H9 (cell line): ENCODE data around the gene ZNF530. TPM values are rescaled to one million over a fixed set of nuclear protein-coding genes. Genes with fewer than 3 reads are reported as not detected.

Experiments used
- DNase-seq: peaks from one replicate; pipeline ENCODE4 v3.0.0-alpha.2; 2017
- H2AFZ ChIP-seq: one replicate; pipeline ENCODE4 v1.6.1; 2013; ENCODE audit warnings: mild to moderate bottlenecking, low read length, control low read depth, moderate library complexity
- H2AK5ac ChIP-seq: 2 replicates; pipeline ENCODE4 v1.6.1; 2013; ENCODE audit warnings: low read length, control low read depth, mixed read lengths; ENCODE audit not compliant: insufficient read length
- H2BK120ac ChIP-seq: one replicate; pipeline ENCODE4 v1.6.1; 2013; ENCODE audit warnings: low read depth, mild to moderate bottlenecking, low read length, control low read depth, inconsistent platforms; ENCODE audit not compliant: poor library complexity, severe bottlenecking
- H2BK12ac ChIP-seq: 2 replicates; pipeline ENCODE4 v1.6.1; 2013; ENCODE audit warnings: low read length, control low read depth, mixed read lengths, low read depth; ENCODE audit not compliant: insufficient read length
- H2BK15ac ChIP-seq: 2 replicates; pipeline ENCODE4 v1.6.1; 2013; ENCODE audit warnings: low read depth, low read length, control low read depth
- H2BK20ac ChIP-seq: one replicate; pipeline ENCODE4 v1.6.1; 2013; ENCODE audit warnings: low read depth, mild to moderate bottlenecking, low read length, control low read depth, inconsistent platforms; ENCODE audit not compliant: poor library complexity, severe bottlenecking
- H2BK5ac ChIP-seq: 2 replicates; pipeline ENCODE4 v1.6.1; 2013; ENCODE audit warnings: low read length, control low read depth, mixed read lengths; ENCODE audit not compliant: insufficient read length
- H3K14ac ChIP-seq: 2 replicates; pipeline ENCODE4 v1.6.1; 2013; ENCODE audit warnings: low read length, control low read depth; ENCODE audit not compliant: insufficient read depth
- H3K18ac ChIP-seq: 2 replicates; pipeline ENCODE4 v1.6.1; 2013; ENCODE audit warnings: low read depth, mild to moderate bottlenecking, mixed read lengths, low read length, control low read depth; ENCODE audit not compliant: insufficient read length
- H3K23ac ChIP-seq: 2 replicates; pipeline ENCODE4 v1.6.1; 2013; ENCODE audit warnings: low read length, control low read depth, mixed read lengths, low read depth; ENCODE audit not compliant: insufficient read length
- H3K23me2 ChIP-seq: 2 replicates; pipeline ENCODE4 v1.6.1; 2013; ENCODE audit warnings: low read depth, mild to moderate bottlenecking, mixed read lengths, low read length, control low read depth; ENCODE audit not compliant: insufficient read length, poor library complexity, severe bottlenecking
- H3K27ac ChIP-seq: 2 replicates; pipeline ENCODE4 v1.5.1; 2013; ENCODE audit warnings: low read length, control low read depth, mixed read lengths, low read depth; ENCODE audit not compliant: insufficient read length
- H3K27me3 ChIP-seq: 2 replicates; pipeline ENCODE4 v1.6.1; 2013; ENCODE audit warnings: low read length, control low read depth, inconsistent platforms; ENCODE audit not compliant: insufficient read depth
- H3K4ac ChIP-seq: 2 replicates; pipeline ENCODE4 v1.6.1; 2013; ENCODE audit warnings: low read depth, mild to moderate bottlenecking, control low read depth, inconsistent platforms, low read length, moderate library complexity
- H3K4me1 ChIP-seq: 2 replicates; pipeline ENCODE4 v1.6.1; 2013; ENCODE audit warnings: low read length, control low read depth, inconsistent platforms; ENCODE audit not compliant: insufficient read depth
- H3K4me2 ChIP-seq: 2 replicates; pipeline ENCODE4 v1.6.1; 2013; ENCODE audit warnings: low read length, control low read depth, mixed read lengths; ENCODE audit not compliant: insufficient read length, insufficient read depth
- H3K56ac ChIP-seq: 2 replicates; pipeline ENCODE4 v1.6.1; 2013; ENCODE audit warnings: low read depth, mild to moderate bottlenecking, mixed read lengths, low read length, control low read depth; ENCODE audit not compliant: insufficient read length
- H3K79me1 ChIP-seq: 2 replicates; pipeline ENCODE4 v1.6.1; 2013; ENCODE audit warnings: low read depth, mild to moderate bottlenecking, moderate library complexity, low read length, control low read depth, inconsistent platforms; ENCODE audit not compliant: insufficient read depth, poor library complexity, severe bottlenecking
- H3K79me2 ChIP-seq: 2 replicates; pipeline ENCODE4 v1.6.1; 2013; ENCODE audit warnings: low read length, control low read depth, inconsistent platforms; ENCODE audit not compliant: insufficient read depth
- H3K9ac ChIP-seq: 2 replicates; pipeline ENCODE4 v1.6.1; 2013; ENCODE audit warnings: low read length, control low read depth, mixed read lengths; ENCODE audit not compliant: insufficient read length; ENCODE audit errors: extremely low read depth
- H3K9me3 ChIP-seq: one replicate; pipeline ENCODE4 v1.6.1; 2013; ENCODE audit warnings: low read depth, low read length, inconsistent platforms; ENCODE audit not compliant: control insufficient read depth
- H3T11ph ChIP-seq: one replicate; pipeline ENCODE4 v1.6.1; 2013; ENCODE audit warnings: mild to moderate bottlenecking, low read length, control low read depth, inconsistent platforms
- H4K20me1 ChIP-seq: one replicate; pipeline ENCODE4 v1.6.1; 2013; ENCODE audit not compliant: control insufficient read depth, insufficient read length, insufficient read depth
- H4K5ac ChIP-seq: 2 replicates; pipeline ENCODE4 v1.6.1; 2013; ENCODE audit warnings: low read depth, mild to moderate bottlenecking, mixed read lengths, low read length, control low read depth; ENCODE audit not compliant: insufficient read length
- H4K8ac ChIP-seq: replicated peaks from 2 replicates; pipeline ENCODE4 v1.6.1; 2013; ENCODE audit warnings: low read length, control low read depth, mixed read lengths, low read depth; ENCODE audit not compliant: insufficient read length
- H4K91ac ChIP-seq: 2 replicates; pipeline ENCODE4 v1.6.1; 2013; ENCODE audit warnings: low read depth, mild to moderate bottlenecking, moderate library complexity, mixed read lengths, low read length, control low read depth; ENCODE audit not compliant: insufficient read length
- H3K27ac Mint-ChIP-seq, 3 experiments: 2 replicates in 2 of 3; 3 replicates in 1 of 3; pipeline ENCODE4 v1.8.0; 2020 to 2021; ENCODE audit warnings: mixed read lengths in 3 of 3, mild to moderate bottlenecking in 1 of 3, moderate library complexity in 1 of 3
- H3K27me3 Mint-ChIP-seq: 2 replicates; pipeline ENCODE4 v1.8.0; 2021; ENCODE audit warnings: low read depth, mild to moderate bottlenecking, moderate library complexity, mixed read lengths
- H3K36me3 Mint-ChIP-seq, 3 experiments: 2 replicates in 2 of 3; 3 replicates in 1 of 3; pipeline ENCODE4 v1.8.0; 2020 to 2021; ENCODE audit warnings: low read depth in 3 of 3, mixed read lengths in 3 of 3; ENCODE audit not compliant: insufficient read depth in 1 of 3
- H3K4me1 Mint-ChIP-seq, 2 experiments: 2 replicates each; pipeline ENCODE4 v1.8.0; 2020; ENCODE audit warnings: mixed read lengths in 2 of 2
- H3K4me3 Mint-ChIP-seq, 2 experiments: 2 replicates in 1 of 2; 3 replicates in 1 of 2; pipeline ENCODE4 v1.8.0; 2020 to 2021; ENCODE audit warnings: mild to moderate bottlenecking in 2 of 2, mixed read lengths in 2 of 2, moderate library complexity in 1 of 2
- H3K9me3 Mint-ChIP-seq, 2 experiments: 2 replicates in 1 of 2; 3 replicates in 1 of 2; pipeline ENCODE4 v1.8.0; 2020; ENCODE audit warnings: mild to moderate bottlenecking in 2 of 2, mixed read lengths in 2 of 2, moderate library complexity in 1 of 2
- WGBS: extraction: QIAGEN DNeasy Blood & Tissue Kit; methylation state at CpG from one replicate; pipeline ENCODE4 v1.1.7; 2013; ENCODE audit warnings: missing lambda C conversion rate, low lambda C conversion rate, mixed read lengths; ENCODE audit not compliant: insufficient read length; ENCODE audit errors: extremely low coverage; 5-methylcytosine and 5-hydroxymethylcytosine counted together
- total RNA-seq: library from RNA; stranded (reverse); gene quantifications from 2 replicates; pipeline ENCODE4 v1.2.1, GENCODE V29; 2021
- TF ChIP-seq, protein P1 (sequence below): fragments of 200-600 bp; sonication (generic); conservative IDR thresholded peaks from 3 replicates; pipeline ENCODE4 v1.8.0; 2021; ENCODE audit warnings: antibody characterized with exemption, mild to moderate bottlenecking

Gene ZNF530
- total RNA-seq, 1 experiment from 2014 or later = 9.3 TPM

DNA sequence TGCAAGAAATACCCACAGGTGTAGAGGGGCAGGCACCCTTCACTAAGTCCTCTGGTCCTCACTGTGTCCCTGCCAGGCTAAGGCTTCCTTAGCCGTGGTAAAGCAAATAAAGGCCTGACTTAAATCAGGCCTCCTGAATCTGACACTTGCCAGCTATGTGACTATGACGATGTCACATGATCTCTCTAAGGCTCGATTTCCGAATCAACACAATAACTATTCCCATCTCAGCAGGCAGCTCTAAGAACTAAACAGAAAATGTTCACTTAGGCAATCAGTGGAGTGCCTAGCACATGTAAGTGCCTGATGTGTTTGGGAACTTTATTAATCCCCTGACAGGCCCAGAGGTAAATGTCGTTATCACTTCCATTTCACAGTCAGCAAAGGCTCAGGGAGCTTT, 42.0 kb upstream of the ZNF530 start:
- Histone ChIP-seq H3K14ac (no peak overlapping the region), H3K23me2 (peaks cover 5% of the 10 kb centered on the region), H3K4me1 (no peaks in the 10 kb centered on the region), H3K79me2 (peaks cover 6% of the 10 kb centered on the region), H4K8ac (no peak overlapping the region), H2AFZ (no peak overlapping the region), H4K20me1 (no peaks in the 10 kb centered on the region), H4K5ac (no peak overlapping the region), H2AK5ac (no peak overlapping the region), H3K79me1 (no peaks in the 10 kb centered on the region), H3K4me2 (no peak overlapping the region), H2BK5ac (no peak overlapping the region), H3K9me3 (no peaks in the 10 kb centered on the region), H2BK20ac (no peak overlapping the region), H3K56ac (no peak overlapping the region), H3K27me3 (no peaks in the 10 kb centered on the region), H3K27ac (no peak overlapping the region), H3K9ac (no peak overlapping the region), H3K18ac (no peak overlapping the region), H3T11ph (no peak overlapping the region), H2BK120ac (no peak overlapping the region), H4K91ac (no peak overlapping the region), H3K23ac (no peak overlapping the region), H2BK12ac (no peak overlapping the region), H3K4ac (no peak overlapping the region), H2BK15ac (no peak overlapping the region)
- WGBS = no CpG with 5 or more reads among the region's 5 CpGs
- TF ChIP-seq, protein P1, sequence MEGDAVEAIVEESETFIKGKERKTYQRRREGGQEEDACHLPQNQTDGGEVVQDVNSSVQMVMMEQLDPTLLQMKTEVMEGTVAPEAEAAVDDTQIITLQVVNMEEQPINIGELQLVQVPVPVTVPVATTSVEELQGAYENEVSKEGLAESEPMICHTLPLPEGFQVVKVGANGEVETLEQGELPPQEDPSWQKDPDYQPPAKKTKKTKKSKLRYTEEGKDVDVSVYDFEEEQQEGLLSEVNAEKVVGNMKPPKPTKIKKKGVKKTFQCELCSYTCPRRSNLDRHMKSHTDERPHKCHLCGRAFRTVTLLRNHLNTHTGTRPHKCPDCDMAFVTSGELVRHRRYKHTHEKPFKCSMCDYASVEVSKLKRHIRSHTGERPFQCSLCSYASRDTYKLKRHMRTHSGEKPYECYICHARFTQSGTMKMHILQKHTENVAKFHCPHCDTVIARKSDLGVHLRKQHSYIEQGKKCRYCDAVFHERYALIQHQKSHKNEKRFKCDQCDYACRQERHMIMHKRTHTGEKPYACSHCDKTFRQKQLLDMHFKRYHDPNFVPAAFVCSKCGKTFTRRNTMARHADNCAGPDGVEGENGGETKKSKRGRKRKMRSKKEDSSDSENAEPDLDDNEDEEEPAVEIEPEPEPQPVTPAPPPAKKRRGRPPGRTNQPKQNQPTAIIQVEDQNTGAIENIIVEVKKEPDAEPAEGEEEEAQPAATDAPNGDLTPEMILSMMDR = no peak
- Mint-ChIP-seq H3K4me3 (peak overlapping the region; percentile 89 to 98; a peak in 4 of 5 replicates), H3K27me3 (peaks cover 7% of the 10 kb centered on the region; the same call in 1 of the 2 replicates), H3K4me1 (peaks cover 10 to 12% of the 10 kb centered on the region in 2 experiments), H3K27ac (no peak overlapping the region), H3K9me3 (peaks cover 29 to 41% of the 10 kb centered on the region in 2 experiments), H3K36me3 (peaks cover 51 to 68% (median 55%) of the 10 kb centered on the region in 3 experiments)
- DNase-seq = no peak
